Measurements from ENCODE around the gene ZFX.

DNA sequence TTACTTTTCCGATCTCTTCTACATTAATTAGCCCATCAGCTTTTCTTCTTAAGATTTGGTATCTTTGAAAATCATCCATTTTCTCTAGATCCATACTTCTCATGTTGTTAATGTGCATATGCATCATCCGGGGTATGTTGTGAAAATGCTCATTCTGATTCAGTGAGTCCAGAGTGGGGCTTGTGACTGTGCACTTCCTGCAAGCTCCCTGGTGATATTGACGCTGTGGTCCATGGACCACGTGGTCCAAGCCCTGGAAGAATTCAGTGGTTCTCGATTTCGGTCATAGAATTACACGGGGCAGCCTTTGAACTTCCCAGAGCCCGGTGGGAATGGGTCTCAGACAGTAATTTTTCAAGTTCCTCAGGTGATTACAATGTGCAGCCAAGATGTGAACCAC, 69.8 kb downstream of the ZFX start:
- TF ChIP-seq, protein P1, sequence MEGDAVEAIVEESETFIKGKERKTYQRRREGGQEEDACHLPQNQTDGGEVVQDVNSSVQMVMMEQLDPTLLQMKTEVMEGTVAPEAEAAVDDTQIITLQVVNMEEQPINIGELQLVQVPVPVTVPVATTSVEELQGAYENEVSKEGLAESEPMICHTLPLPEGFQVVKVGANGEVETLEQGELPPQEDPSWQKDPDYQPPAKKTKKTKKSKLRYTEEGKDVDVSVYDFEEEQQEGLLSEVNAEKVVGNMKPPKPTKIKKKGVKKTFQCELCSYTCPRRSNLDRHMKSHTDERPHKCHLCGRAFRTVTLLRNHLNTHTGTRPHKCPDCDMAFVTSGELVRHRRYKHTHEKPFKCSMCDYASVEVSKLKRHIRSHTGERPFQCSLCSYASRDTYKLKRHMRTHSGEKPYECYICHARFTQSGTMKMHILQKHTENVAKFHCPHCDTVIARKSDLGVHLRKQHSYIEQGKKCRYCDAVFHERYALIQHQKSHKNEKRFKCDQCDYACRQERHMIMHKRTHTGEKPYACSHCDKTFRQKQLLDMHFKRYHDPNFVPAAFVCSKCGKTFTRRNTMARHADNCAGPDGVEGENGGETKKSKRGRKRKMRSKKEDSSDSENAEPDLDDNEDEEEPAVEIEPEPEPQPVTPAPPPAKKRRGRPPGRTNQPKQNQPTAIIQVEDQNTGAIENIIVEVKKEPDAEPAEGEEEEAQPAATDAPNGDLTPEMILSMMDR (IDR thresholded peaks at IDR 0.05): no peak
- no peak for TF ChIP-seq POLR2A (IDR thresholded peaks at IDR 0.05)

All from heart left ventricle (tissue), 13 donors.